HFFc6 (cell line): ENCODE measurements around the gene PCARE. TPM values are rescaled to one million over a fixed set of nuclear protein-coding genes. Genes with fewer than 3 reads are reported as not detected.

Experiments
- DNase-seq: peaks from one replicate; pipeline ENCODE4 v3.0.0-alpha.2; 2018
- H3K27ac Mint-ChIP-seq: 2 replicates; pipeline ENCODE4 v1.8.0; 2020; ENCODE audit warnings: mild to moderate bottlenecking, mixed read lengths
- H3K27me3 Mint-ChIP-seq: 2 replicates; pipeline ENCODE4 v1.8.0; 2021; ENCODE audit warnings: mild to moderate bottlenecking, moderate library complexity, mixed read lengths; ENCODE audit not compliant: insufficient read depth
- H3K36me3 Mint-ChIP-seq: 2 replicates; pipeline ENCODE4 v1.8.0; 2021; ENCODE audit warnings: low read depth, mixed read lengths
- H3K4me1 Mint-ChIP-seq: 2 replicates; pipeline ENCODE4 v1.8.0; 2020; ENCODE audit warnings: low read depth, mixed read lengths
- H3K4me3 Mint-ChIP-seq: 2 replicates; pipeline ENCODE4 v1.8.0; 2020; ENCODE audit warnings: mild to moderate bottlenecking, moderate library complexity, mixed read lengths
- H3K9me3 Mint-ChIP-seq: 2 replicates; pipeline ENCODE4 v1.8.0; 2020; ENCODE audit warnings: mild to moderate bottlenecking, mixed read lengths
- total RNA-seq, 6 experiments: library from RNA; stranded (reverse); fragmentation: NEBNext Ultra II Directional; extraction: Animal tissue kit (Norgen Biotek cat#: 25700); gene quantifications; 2 replicates in 1 of 6; 3 replicates in 5 of 6; pipeline ENCODE4 v1.2.3, GENCODE V29; 2021
- TF ChIP-seq, protein P1 (sequence below): fragments of 200-600 bp; sonication (generic); IDR thresholded peaks from 2 replicates; pipeline ENCODE4 v1.5.0; 2021; ENCODE audit warnings: antibody characterized with exemption, mild to moderate bottlenecking

The PCARE gene
- total RNA-seq, 6 experiments from 2014 or later = not detected

DNA sequence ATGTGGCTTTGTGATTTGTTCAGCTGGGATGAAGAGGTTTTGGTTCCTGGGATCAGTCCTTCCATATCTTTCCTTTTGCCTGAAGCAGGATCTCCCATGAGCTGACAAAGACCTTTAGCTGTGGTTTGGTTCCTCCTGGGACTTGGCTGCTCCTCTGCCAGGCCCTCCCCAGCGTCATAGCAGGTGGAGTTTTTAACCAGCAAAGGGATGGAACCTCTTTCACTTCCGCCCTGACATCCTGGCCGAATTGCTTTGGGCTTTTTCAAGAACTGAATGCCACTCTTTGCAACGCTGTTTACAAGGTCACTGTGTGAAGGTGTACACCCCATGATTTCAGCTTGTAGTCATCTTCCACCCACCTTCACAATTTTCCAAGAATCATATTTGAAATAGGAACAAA, 390 bp downstream of the PCARE start:
- Mint-ChIP-seq H3K4me1 (peaks cover 12% of the 10 kb centered on the region), H3K9me3 (no peaks in the 10 kb centered on the region), H3K36me3 (no peaks in the 10 kb centered on the region), H3K27ac (no peak overlapping the region), H3K27me3 (peaks cover 10% of the 10 kb centered on the region), H3K4me3 (no peak overlapping the region)
- DNase-seq = no peak
- TF ChIP-seq, protein P1, sequence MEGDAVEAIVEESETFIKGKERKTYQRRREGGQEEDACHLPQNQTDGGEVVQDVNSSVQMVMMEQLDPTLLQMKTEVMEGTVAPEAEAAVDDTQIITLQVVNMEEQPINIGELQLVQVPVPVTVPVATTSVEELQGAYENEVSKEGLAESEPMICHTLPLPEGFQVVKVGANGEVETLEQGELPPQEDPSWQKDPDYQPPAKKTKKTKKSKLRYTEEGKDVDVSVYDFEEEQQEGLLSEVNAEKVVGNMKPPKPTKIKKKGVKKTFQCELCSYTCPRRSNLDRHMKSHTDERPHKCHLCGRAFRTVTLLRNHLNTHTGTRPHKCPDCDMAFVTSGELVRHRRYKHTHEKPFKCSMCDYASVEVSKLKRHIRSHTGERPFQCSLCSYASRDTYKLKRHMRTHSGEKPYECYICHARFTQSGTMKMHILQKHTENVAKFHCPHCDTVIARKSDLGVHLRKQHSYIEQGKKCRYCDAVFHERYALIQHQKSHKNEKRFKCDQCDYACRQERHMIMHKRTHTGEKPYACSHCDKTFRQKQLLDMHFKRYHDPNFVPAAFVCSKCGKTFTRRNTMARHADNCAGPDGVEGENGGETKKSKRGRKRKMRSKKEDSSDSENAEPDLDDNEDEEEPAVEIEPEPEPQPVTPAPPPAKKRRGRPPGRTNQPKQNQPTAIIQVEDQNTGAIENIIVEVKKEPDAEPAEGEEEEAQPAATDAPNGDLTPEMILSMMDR = no peak

DNA sequence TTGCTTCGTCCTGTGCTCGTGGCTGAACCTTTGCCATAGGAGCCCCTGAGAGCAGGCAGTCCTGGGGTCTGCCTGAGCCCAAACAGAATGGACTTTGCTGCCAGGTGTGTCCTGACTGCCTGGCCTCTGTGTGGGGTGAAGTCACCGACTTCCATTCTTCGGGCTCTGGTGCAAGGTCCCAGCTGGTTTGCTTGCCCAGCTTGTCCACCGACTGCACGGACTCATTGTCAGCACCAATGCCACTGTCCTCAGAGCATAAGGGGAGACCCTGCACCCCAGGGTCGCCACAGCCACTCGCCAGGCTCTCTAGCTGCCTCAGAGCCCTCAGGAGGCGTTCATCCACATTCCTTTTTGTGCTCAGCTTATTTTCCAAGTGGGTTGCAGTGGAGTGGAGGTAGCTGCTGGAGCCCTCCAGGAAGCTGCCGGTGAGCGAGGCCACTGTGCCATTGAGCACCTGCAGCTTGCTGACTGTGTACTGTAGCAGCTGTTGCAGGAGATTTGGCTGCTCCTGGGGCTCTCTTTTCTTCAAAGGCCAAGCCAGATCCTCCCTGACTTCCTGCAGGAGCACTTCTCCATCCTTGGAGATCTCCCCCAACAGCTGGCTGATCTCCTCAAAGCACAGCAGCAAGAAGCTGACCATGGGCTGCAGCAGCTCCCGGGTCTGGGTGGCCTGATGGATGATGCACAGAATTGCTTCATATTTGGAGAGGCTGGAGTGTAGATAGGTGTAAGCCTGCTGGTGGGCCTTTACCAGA, 1.2 kb downstream of the PCARE start:
- H3K36me3 Mint-ChIP-seq = no peaks in the 10 kb centered on the region
- peaks cover 11% of the 10 kb centered on the region for H3K27me3 Mint-ChIP-seq
- TF ChIP-seq, protein P1 = no peak
- H3K4me3 Mint-ChIP-seq = no peak overlapping the region
- H3K4me1 Mint-ChIP-seq = peaks cover 12% of the 10 kb centered on the region
- DNase-seq = no peak
- H3K9me3 Mint-ChIP-seq = no peaks in the 10 kb centered on the region
- H3K27ac Mint-ChIP-seq = no peak overlapping the region

DNA sequence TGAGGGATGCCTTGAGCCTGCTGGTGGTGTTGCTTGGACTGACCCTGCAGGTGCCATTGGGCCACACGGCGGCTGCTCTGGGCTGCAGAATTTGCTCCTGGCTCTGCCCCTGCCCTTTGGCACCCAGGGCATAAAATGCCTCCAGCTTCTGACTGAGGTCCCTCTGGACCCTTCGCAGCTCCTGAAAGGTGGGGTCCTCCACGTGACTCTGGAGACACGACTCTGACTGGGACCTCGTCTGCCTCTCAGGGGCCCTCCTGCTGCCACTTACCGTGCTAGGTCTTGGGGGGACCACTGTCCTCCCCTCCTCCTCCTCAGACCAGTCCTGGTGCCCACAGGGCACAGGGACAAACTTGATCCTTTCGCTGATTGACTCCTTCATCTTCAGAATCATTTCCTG, 2.1 kb downstream of the PCARE start:
- H3K27ac Mint-ChIP-seq = no peak overlapping the region
- H3K4me3 Mint-ChIP-seq = no peak overlapping the region
- DNase-seq = no peak
- H3K9me3 Mint-ChIP-seq = no peaks in the 10 kb centered on the region
- H3K36me3 Mint-ChIP-seq = no peaks in the 10 kb centered on the region
- H3K4me1 Mint-ChIP-seq = peaks cover 12% of the 10 kb centered on the region
- TF ChIP-seq, protein P1 = no peak
- peaks cover 11% of the 10 kb centered on the region for H3K27me3 Mint-ChIP-seq

DNA sequence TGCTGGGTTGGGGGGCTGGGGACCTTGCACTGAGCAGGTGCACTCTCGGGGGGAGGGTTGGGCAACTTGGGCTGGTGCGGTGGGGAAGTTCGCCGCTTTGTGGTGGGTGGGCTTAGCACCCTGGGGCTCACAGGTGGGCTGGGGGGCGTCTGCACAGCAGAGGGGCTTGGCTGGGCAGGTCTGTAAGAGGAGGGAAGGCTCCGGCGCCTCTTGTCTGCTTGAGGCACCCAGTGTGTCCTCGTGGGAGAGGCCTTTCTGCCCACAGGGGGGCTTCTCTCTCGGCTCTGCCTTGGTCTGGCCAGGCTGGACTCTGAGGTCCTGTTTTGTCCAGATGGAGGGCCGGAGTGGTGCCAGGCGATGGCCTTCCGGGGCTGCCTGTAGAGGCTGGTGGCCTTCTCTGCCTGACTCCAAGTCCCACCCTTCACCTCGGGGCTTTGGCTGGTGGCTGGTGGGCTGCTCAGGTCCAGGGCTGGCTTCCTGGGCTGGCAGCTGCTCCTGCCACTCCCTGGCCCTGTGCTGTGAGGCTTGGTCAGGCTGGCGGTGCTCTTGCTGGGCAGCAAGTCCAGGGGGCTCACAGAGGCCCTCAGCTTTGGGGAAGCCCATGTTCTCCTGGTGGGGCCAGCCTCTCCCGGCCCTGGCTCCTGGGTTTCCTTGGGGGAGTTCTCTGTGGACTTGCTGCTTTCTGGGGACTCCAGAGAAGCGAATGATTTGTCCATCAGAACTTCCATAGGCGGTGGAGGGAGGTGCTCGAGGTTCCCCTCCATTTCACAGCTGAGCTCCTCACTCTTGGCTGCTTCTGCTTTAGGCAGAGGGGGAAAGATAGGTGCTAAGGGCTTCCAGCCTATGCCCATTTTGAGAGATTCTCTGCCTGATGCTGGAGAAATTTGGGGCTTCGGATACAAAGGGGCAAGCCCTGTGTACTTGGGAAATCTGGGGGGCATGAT, 3.0 kb downstream of the PCARE start:
- Mint-ChIP-seq H3K4me3 (no peak overlapping the region), H3K4me1 (peaks cover 5% of the 10 kb centered on the region), H3K36me3 (no peaks in the 10 kb centered on the region), H3K27ac (no peak overlapping the region), H3K27me3 (peaks cover 11% of the 10 kb centered on the region), H3K9me3 (no peaks in the 10 kb centered on the region)
- no peak for DNase-seq
- TF ChIP-seq, protein P1 = no peak

DNA sequence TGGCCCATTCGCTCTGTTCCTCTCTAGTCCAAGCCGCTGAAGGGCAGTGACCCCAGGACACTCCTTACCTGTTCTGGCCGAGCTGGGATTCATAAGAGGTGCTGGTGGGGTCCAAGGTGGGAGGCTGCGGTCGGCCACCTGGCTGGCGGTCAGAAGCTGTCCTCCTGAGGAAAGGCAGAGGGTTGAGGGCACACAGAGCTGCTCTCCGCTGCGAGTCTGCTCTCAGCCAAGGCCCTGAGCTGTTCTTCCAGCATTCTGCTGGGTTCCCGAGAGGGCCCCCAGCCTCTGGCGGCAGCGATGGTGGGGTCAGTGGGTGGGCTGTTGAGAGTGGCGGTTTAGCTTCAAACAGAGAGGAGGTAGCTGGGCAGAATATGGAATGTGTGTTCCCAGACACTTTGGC, 3.8 kb downstream of the PCARE start:
- H3K36me3 Mint-ChIP-seq = no peaks in the 10 kb centered on the region
- peaks cover 11% of the 10 kb centered on the region for H3K27me3 Mint-ChIP-seq
- no peak for DNase-seq

More for the DNA sequence above, 3.8 kb downstream of the PCARE start:
- TF ChIP-seq, protein P1 = no peak
- Mint-ChIP-seq H3K9me3 (no peaks in the 10 kb centered on the region), H3K4me1 (no peaks in the 10 kb centered on the region), H3K4me3 (no peak overlapping the region), H3K27ac (no peak overlapping the region)
